Mesothelial cell of epicardium (in vitro differentiated cells): Measurements from ENCODE around the gene OSCP1. TPM values are rescaled to one million over a fixed set of nuclear protein-coding genes. Genes with fewer than 3 reads are reported as not detected.

Experiments
- DNase-seq, 2 experiments: peaks; one replicate each; pipeline ENCODE4 v3.0.0; 2021; ENCODE audit warnings: low spot score in 2 of 2; ENCODE audit not compliant: unreplicated experiment in 2 of 2
- H3K27ac Mint-ChIP-seq: 2 replicates; pipeline ENCODE4 v1.8.0; 2021; ENCODE audit warnings: mixed read lengths
- H3K27me3 Mint-ChIP-seq: 2 replicates; pipeline ENCODE4 v1.8.0; 2021; ENCODE audit warnings: low read depth, mixed read lengths
- H3K36me3 Mint-ChIP-seq: 2 replicates; pipeline ENCODE4 v1.8.0; 2021; ENCODE audit warnings: mixed read lengths
- H3K4me1 Mint-ChIP-seq: 2 replicates; pipeline ENCODE4 v1.8.0; 2021; ENCODE audit warnings: mixed read lengths
- H3K4me3 Mint-ChIP-seq: 2 replicates; pipeline ENCODE4 v1.8.0; 2021; ENCODE audit warnings: mild to moderate bottlenecking, moderate library complexity, mixed read lengths
- H3K9me3 Mint-ChIP-seq: 2 replicates; pipeline ENCODE4 v1.8.0; 2021; ENCODE audit warnings: mixed read lengths
- CTCF ChIP-seq: fragments of 200-600 bp; sonication (generic); IDR thresholded peaks from one replicate; pipeline ENCODE4 v1.5.0; 2021; ENCODE audit warnings: antibody characterized with exemption; ENCODE audit not compliant: unreplicated experiment
- total RNA-seq: library from RNA; stranded (reverse); gene quantifications from 3 replicates; pipeline ENCODE4 v1.2.1, GENCODE V29; 2021

Gene OSCP1
- total RNA-seq, 1 donor from 2014 or later, result 7.0 TPM

DNA sequence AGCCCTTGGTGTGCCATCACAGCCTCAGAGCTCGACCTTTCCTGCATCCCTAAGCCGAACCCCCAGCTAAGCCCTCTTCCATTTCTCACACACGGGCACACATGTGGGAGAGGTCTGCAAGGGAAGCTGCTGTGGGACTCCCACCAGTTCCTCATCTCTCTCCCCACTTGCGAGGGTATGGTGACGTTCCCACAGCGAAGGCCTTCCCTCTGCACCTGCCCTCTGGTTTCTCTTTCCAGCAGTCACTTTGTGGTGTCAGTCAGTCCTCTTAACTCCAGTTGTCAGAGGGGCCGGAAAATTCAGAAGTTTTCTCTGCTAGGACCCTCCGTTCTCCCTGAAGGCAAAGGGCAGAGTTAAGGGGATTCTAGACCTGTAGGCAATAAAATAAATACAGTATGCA lies 59.0 kb downstream of the OSCP1 start:
- DNase-seq, result no peak
- no peak for TF ChIP-seq CTCF
- no peak overlapping the region for H3K4me3 Mint-ChIP-seq
- H3K4me1 Mint-ChIP-seq, result peaks cover 22% of the 10 kb centered on the region
- H3K27ac Mint-ChIP-seq, result no peak overlapping the region
- H3K36me3 Mint-ChIP-seq, result peaks cover 14% of the 10 kb centered on the region
- no peaks in the 10 kb centered on the region for H3K27me3 Mint-ChIP-seq
- H3K9me3 Mint-ChIP-seq, result no peaks in the 10 kb centered on the region

- Mint-ChIP-seq H3K4me3 (no peak overlapping the region), H3K27ac (no peak overlapping the region), H3K36me3 (peaks cover 14% of the 10 kb centered on the region), H3K9me3 (no peaks in the 10 kb centered on the region), H3K4me1 (peaks cover 23% of the 10 kb centered on the region), H3K27me3 (no peaks in the 10 kb centered on the region)
- TF ChIP-seq CTCF, result no peak
- no peak for DNase-seq
These were observed 59.8 kb downstream of the OSCP1 start for GRCh38 chr1:36390411-36390810.

- no peaks in the 10 kb centered on the region for H3K27me3 Mint-ChIP-seq
- H3K4me3 Mint-ChIP-seq, result no peak overlapping the region
- H3K9me3 Mint-ChIP-seq, result no peaks in the 10 kb centered on the region
- no peak for DNase-seq
- peak overlapping the region; percentile 39 for H3K27ac Mint-ChIP-seq
- peaks cover 24% of the 10 kb centered on the region for H3K4me1 Mint-ChIP-seq
- peaks cover 14% of the 10 kb centered on the region for H3K36me3 Mint-ChIP-seq
- no peak for TF ChIP-seq CTCF
These were observed 60.3 kb downstream of the OSCP1 start for GRCh38 chr1:36389999-36390398.

GRCh38 chr1:36389261-36389660 lies 61.0 kb downstream of the OSCP1 start:
- no peak for TF ChIP-seq CTCF
- Mint-ChIP-seq H3K9me3 (no peaks in the 10 kb centered on the region), H3K27ac (no peak overlapping the region), H3K4me3 (no peak overlapping the region), H3K4me1 (peaks cover 32% of the 10 kb centered on the region), H3K27me3 (no peaks in the 10 kb centered on the region), H3K36me3 (peaks cover 14% of the 10 kb centered on the region)
- no peak for DNase-seq

GRCh38 chr1:36387141-36387949 lies 62.9 kb downstream of the OSCP1 start:
- Mint-ChIP-seq H3K36me3 (peaks cover 10% of the 10 kb centered on the region), H3K27ac (peak overlapping the region; percentile 97), H3K27me3 (no peaks in the 10 kb centered on the region), H3K9me3 (no peaks in the 10 kb centered on the region), H3K4me1 (peaks cover 33% of the 10 kb centered on the region), H3K4me3 (peak overlapping the region; percentile 95)
- DNase-seq, result no peak
- no peak for TF ChIP-seq CTCF
